A549 (cell line): ENCODE measurements around the gene ARHGAP22. TPM values are rescaled to one million over a fixed set of nuclear protein-coding genes. Genes with fewer than 3 reads are reported as not detected.

Source experiments
- ATAC-seq, 2 experiments: fragments of 200-7000 bp in 1 of 2; fragments of >200 bp in 1 of 2; cut with Nextera tagmentation in 1 of 2; cut with Tn5 transposase in 1 of 2; 3 replicates each; pipeline versions ENCODE4 v1.8.0 to v1.9.1; 2018 to 2020; ENCODE audit warnings: mild to moderate bottlenecking in 1 of 2, moderate library complexity in 1 of 2
- CTCF ChIA-PET: fragments of 300-600 bp; sonication (Branson Sonifier 250); formaldehyde crosslinking; extraction: SDS; loops from one replicate; lab custom pipeline; 2021; ENCODE audit warnings: antibody characterized with exemption, inconsistent platforms; lab: Yijun Ruan, JAX
- POLR2A ChIA-PET: fragments of 350-600 bp; formaldehyde crosslinking; extraction: SDS; loops from one replicate; lab custom pipeline; 2021; ENCODE audit warnings: antibody characterized with exemption, inconsistent platforms; lab: Yijun Ruan, JAX
- DNase-seq, 2 experiments: peaks; one replicate each; pipeline versions ENCODE4 v3.0.0 to v3.0.0-alpha.2; 2011 to 2016; ENCODE audit warnings: low read depth in 1 of 2, low spot score in 1 of 2
- FAIRE-seq: peaks from 2 replicates; lab custom pipeline; 2011; peaks lifted over from hg19 to GRCh38; lab: Jason Lieb, UNC
- H3K27ac ChIP-seq, 2 experiments: fragments of >200 bp; sonication (Bioruptor Twin); formaldehyde crosslinking; 3 replicates each; pipeline ENCODE4 v1.5.1; 2016 to 2017
- H3K4me1 ChIP-seq: fragments of >200 bp; sonication (Bioruptor Twin); formaldehyde crosslinking; 3 replicates; pipeline ENCODE4 v1.6.1; 2016
- H3K4me2 ChIP-seq: fragments of >200 bp; sonication (Bioruptor Twin); formaldehyde crosslinking; 3 replicates; pipeline ENCODE4 v1.6.1; 2016
- H3K4me3 ChIP-seq: fragments of >200 bp; sonication (Bioruptor Twin); formaldehyde crosslinking; 3 replicates; pipeline ENCODE4 v1.5.1; 2016
- H3K9me3 ChIP-seq: fragments of >200 bp; sonication (Bioruptor Twin); formaldehyde crosslinking; 3 replicates; pipeline ENCODE4 v1.6.1; 2016
- BHLHE40 ChIP-seq: IDR thresholded peaks from 2 replicates; pipeline ENCODE4 v1.6.1; 2012; ENCODE audit warnings: low read depth, low read length, inconsistent platforms
- CHD4 ChIP-seq: fragments of 200-600 bp; sonication (generic); IDR thresholded peaks from 2 replicates; pipeline ENCODE4 v1.6.1; 2016; ENCODE audit warnings: antibody characterized with exemption, mild to moderate bottlenecking, borderline replicate concordance
- FOSL2 ChIP-seq, 2 experiments: fragments of 450-650 bp in 1 of 2; fragments of >200 bp in 1 of 2; sonication (Bioruptor Twin) in 1 of 2; formaldehyde crosslinking; IDR thresholded peaks; 2 replicates each; pipeline versions ENCODE4 v1.5.0 to v1.6.1; 2016 to 2020; ENCODE audit warnings: mild to moderate bottlenecking in 1 of 2, moderate library complexity in 1 of 2
- HOXA7 ChIP-seq: fragments of 250-450 bp; sonication (Bioruptor Pico); IDR thresholded peaks from 2 replicates; pipeline ENCODE4 v1.5.0; 2020; ENCODE audit warnings: mild to moderate bottlenecking, moderate library complexity
- HOXB13 ChIP-seq: fragments of 250-450 bp; sonication (Bioruptor Pico); IDR thresholded peaks from 2 replicates; pipeline ENCODE4 v1.5.0; 2020; ENCODE audit warnings: low read depth, mild to moderate bottlenecking, moderate library complexity
- HOXB5 ChIP-seq: fragments of 250-450 bp; sonication (Bioruptor Pico); IDR thresholded peaks from 2 replicates; pipeline ENCODE4 v1.5.0; 2020; ENCODE audit warnings: mild to moderate bottlenecking, moderate library complexity
- JUNB ChIP-seq: fragments of >200 bp; sonication (Bioruptor Twin); formaldehyde crosslinking; IDR thresholded peaks from 2 replicates; pipeline ENCODE4 v1.6.1; 2016
- MAFK ChIP-seq: fragments of 450-650 bp; IDR thresholded peaks from 2 replicates; pipeline ENCODE4 v1.6.1; 2014; ENCODE audit not compliant: partially characterized antibody
- POLR2AphosphoS2 ChIP-seq: conservative IDR thresholded peaks from 2 replicates; pipeline ENCODE4 v1.6.1; 2012; ENCODE audit warnings: low read length, improper control_type of control experiment, inconsistent platforms
- RAD21 ChIP-seq, 2 experiments: fragments of >200 bp in 1 of 2; sonication (Bioruptor Twin) in 1 of 2; formaldehyde crosslinking in 1 of 2; IDR thresholded peaks in 1 of 2; conservative IDR thresholded peaks in 1 of 2; 2 replicates in 1 of 2; 3 replicates in 1 of 2; pipeline ENCODE4 v1.6.1; 2012 to 2018; ENCODE audit warnings: inconsistent platforms in 1 of 2
- RARB ChIP-seq: fragments of 250-450 bp; sonication (Bioruptor Pico); IDR thresholded peaks from 2 replicates; pipeline ENCODE4 v1.8.0; 2021; ENCODE audit warnings: mild to moderate bottlenecking, moderate library complexity
- ZSCAN20 ChIP-seq: fragments of 250-450 bp; sonication (Bioruptor Pico); IDR thresholded peaks from 2 replicates; pipeline ENCODE4 v1.8.0; 2022; ENCODE audit warnings: mild to moderate bottlenecking, moderate library complexity
- WGBS: methylation state at CpG from one replicate; pipeline ENCODE4 v1.1.6; 2017; ENCODE audit errors: missing lambda C conversion rate; 5-methylcytosine and 5-hydroxymethylcytosine counted together
- polyA plus RNA-seq, 4 experiments: library from polyadenylated mRNA; depleted of rRNA in 3 of 4; stranded (reverse); fragments of >200 nt; fragmentation: RNase III in 1 of 4; extraction: RNeasy Plus Mini Kit Qiagen cat#74134 plus additional on column Dnase treatment in 1 of 4; gene quantifications; 2 replicates in 3 of 4; 3 replicates in 1 of 4; pipeline ENCODE4 v1.2.3, GENCODE V29; 2011 to 2017
- TF ChIP-seq, protein P1 (sequence below): fragments of >200 bp; sonication (Bioruptor Twin); formaldehyde crosslinking; IDR thresholded peaks from 3 replicates; pipeline ENCODE4 v1.6.1; 2016
- TF ChIP-seq, protein P2 (sequence below): fragments of 200-600 bp; sonication (generic); IDR thresholded peaks from 2 replicates; pipeline ENCODE4 v1.6.1; 2016; ENCODE audit warnings: antibody characterized with exemption, mild to moderate bottlenecking, moderate library complexity
- TF ChIP-seq, protein P3 (sequence below): IDR thresholded peaks from 2 replicates; pipeline ENCODE4 v1.6.1; 2012
- TF ChIP-seq, protein P4 (sequence below): IDR thresholded peaks from 2 replicates; pipeline ENCODE4 v1.6.1; 2012; ENCODE audit warnings: low read depth, borderline replicate concordance
- TF ChIP-seq, protein P5 (sequence below): fragments of 150-350 bp; IDR thresholded peaks from 2 replicates; pipeline ENCODE4 v1.6.1; 2014; ENCODE audit warnings: low read depth, mild to moderate bottlenecking, low read length

The ARHGAP22 gene
- polyA plus RNA-seq, 2 of the 4 experiments (the other 2 are of a cell fraction), result 1.9 to 3.2 TPM

DNA sequence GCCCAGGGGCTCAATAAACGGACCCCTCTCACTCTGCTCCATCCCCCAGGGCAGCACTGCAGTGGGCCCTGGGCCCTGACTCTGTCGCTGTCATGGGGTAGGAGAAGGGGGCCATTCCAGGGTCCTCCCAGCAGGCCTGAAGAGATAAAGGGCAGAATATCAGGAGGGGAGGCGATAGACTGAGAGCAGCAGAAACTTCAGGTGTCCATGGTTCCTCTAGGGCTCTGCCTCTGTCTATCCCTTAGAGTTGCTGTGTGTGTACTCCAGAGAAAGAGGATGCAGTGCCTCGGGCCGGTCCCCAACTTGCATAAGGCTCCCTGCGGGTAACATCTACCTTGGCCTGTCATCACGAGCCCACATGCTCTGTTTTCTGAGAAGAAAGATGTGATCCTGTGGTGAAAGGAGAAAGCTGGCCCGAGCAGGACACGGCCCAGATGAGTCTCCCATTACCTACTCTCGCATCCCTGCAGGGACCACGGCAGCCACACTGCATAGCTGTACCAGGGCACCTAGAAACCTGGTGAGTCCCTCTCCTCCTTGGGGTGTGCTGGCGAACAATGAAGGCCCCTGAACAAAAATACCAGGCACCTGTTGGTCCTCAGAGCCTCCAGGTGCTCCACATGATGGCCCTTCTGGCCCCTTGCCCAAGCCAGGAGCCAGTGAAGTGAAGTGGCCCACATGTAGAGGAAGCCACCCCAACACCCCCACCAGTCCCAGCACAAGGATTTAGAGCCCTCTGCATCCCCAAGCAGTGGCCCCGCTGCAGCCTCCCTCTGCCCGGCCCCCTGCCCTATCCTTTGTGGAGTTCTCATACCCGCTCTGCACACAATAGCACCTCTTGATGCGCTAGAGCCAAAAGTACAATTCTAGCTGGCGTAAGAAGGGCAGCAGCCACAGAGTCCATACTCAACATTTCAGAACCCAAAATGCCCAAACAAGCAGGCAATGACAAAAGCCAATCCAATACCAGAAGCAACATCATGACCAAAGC, 106.8 kb downstream of the ARHGAP22 start:
- Histone ChIP-seq H3K4me2 (no peak overlapping the region), H3K4me1 (0 out of 3 replicates have a peak, but pooled peaks cover 4% of the 10 kb centered on the region), H3K4me3 (no peak overlapping the region), H3K27ac (no peak overlapping the region), H3K9me3 (no peaks in the 10 kb centered on the region)
- ChIA-PET POLR2A (no interaction called here), CTCF (interaction anchor here (1.7 kb wide), 1 partner anchor 134 kb away, joined by 4 read pairs; no protein-coding TSS in a partner anchor)
- FAIRE-seq, result no peak
- no peak for TF ChIP-seq RAD21 (conservative IDR thresholded peaks at IDR 0.05 in 1 of 2, IDR thresholded peaks at IDR 0.05 in 1 of 2)
- no peak for TF ChIP-seq RARB
- TF ChIP-seq HOXB5 (CRISPR knock-in tag), result no peak
- no peak for TF ChIP-seq HOXB13 (CRISPR knock-in tag)
- TF ChIP-seq HOXA7, result no peak
- no peak for TF ChIP-seq POLR2AphosphoS2
- no peak for TF ChIP-seq FOSL2 (IDR thresholded peaks at IDR 0.05)
- TF ChIP-seq FOSL2 (CRISPR knock-in tag; IDR thresholded peaks at IDR 0.05), result no peak
- no peak for TF ChIP-seq MAFK
- TF ChIP-seq, protein P1, sequence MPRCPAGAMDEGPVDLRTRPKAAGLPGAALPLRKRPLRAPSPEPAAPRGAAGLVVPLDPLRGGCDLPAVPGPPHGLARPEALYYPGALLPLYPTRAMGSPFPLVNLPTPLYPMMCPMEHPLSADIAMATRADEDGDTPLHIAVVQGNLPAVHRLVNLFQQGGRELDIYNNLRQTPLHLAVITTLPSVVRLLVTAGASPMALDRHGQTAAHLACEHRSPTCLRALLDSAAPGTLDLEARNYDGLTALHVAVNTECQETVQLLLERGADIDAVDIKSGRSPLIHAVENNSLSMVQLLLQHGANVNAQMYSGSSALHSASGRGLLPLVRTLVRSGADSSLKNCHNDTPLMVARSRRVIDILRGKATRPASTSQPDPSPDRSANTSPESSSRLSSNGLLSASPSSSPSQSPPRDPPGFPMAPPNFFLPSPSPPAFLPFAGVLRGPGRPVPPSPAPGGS, result no peak
- TF ChIP-seq ZSCAN20, result no peak
- TF ChIP-seq, protein P2, sequence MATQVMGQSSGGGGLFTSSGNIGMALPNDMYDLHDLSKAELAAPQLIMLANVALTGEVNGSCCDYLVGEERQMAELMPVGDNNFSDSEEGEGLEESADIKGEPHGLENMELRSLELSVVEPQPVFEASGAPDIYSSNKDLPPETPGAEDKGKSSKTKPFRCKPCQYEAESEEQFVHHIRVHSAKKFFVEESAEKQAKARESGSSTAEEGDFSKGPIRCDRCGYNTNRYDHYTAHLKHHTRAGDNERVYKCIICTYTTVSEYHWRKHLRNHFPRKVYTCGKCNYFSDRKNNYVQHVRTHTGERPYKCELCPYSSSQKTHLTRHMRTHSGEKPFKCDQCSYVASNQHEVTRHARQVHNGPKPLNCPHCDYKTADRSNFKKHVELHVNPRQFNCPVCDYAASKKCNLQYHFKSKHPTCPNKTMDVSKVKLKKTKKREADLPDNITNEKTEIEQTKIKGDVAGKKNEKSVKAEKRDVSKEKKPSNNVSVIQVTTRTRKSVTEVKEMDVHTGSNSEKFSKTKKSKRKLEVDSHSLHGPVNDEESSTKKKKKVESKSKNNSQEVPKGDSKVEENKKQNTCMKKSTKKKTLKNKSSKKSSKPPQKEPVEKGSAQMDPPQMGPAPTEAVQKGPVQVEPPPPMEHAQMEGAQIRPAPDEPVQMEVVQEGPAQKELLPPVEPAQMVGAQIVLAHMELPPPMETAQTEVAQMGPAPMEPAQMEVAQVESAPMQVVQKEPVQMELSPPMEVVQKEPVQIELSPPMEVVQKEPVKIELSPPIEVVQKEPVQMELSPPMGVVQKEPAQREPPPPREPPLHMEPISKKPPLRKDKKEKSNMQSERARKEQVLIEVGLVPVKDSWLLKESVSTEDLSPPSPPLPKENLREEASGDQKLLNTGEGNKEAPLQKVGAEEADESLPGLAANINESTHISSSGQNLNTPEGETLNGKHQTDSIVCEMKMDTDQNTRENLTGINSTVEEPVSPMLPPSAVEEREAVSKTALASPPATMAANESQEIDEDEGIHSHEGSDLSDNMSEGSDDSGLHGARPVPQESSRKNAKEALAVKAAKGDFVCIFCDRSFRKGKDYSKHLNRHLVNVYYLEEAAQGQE, result no peak
- no peak for TF ChIP-seq BHLHE40
- TF ChIP-seq, protein P3, sequence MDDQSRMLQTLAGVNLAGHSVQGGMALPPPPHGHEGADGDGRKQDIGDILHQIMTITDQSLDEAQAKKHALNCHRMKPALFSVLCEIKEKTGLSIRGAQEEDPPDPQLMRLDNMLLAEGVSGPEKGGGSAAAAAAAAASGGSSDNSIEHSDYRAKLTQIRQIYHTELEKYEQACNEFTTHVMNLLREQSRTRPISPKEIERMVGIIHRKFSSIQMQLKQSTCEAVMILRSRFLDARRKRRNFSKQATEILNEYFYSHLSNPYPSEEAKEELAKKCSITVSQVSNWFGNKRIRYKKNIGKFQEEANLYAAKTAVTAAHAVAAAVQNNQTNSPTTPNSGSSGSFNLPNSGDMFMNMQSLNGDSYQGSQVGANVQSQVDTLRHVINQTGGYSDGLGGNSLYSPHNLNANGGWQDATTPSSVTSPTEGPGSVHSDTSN, result no peak
- TF ChIP-seq, protein P4, sequence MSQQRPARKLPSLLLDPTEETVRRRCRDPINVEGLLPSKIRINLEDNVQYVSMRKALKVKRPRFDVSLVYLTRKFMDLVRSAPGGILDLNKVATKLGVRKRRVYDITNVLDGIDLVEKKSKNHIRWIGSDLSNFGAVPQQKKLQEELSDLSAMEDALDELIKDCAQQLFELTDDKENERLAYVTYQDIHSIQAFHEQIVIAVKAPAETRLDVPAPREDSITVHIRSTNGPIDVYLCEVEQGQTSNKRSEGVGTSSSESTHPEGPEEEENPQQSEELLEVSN, result no peak
- TF ChIP-seq, protein P5, sequence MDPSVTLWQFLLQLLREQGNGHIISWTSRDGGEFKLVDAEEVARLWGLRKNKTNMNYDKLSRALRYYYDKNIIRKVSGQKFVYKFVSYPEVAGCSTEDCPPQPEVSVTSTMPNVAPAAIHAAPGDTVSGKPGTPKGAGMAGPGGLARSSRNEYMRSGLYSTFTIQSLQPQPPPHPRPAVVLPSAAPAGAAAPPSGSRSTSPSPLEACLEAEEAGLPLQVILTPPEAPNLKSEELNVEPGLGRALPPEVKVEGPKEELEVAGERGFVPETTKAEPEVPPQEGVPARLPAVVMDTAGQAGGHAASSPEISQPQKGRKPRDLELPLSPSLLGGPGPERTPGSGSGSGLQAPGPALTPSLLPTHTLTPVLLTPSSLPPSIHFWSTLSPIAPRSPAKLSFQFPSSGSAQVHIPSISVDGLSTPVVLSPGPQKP, result no peak
- TF ChIP-seq JUNB, result no peak
- no peak for TF ChIP-seq CHD4
- DNase-seq, result no peak
- WGBS, result 84% methylated on average over 17 of the region's 17 CpGs
- ATAC-seq, result no peak
